Measurements from ENCODE around the gene CCDC40. TPM values are rescaled to one million over a fixed set of nuclear protein-coding genes. Genes with fewer than 3 reads are reported as not detected.

CCDC40 gene
- total RNA-seq, 1 donor from 2014 or later = 29.6 TPM

- no peak for TF ChIP-seq CTCF (conservative IDR thresholded peaks at IDR 0.05)
- Mint-ChIP-seq H3K27me3 (no peaks in the 10 kb centered on the region), H3K4me1 (ENCODE audit: unreplicated experiment) (peaks cover 27% of the 10 kb centered on the region), H3K4me3 (peak overlapping the region; percentile 77), H3K9me3 (no peaks in the 10 kb centered on the region), H3K27ac (peak overlapping the region; percentile 25), H3K36me3 (no peaks in the 10 kb centered on the region)
- DNase-seq (ENCODE audit: extremely low spot score, unreplicated experiment) = no peak
Measured at GRCh38 chr17:80103449-80104085, 67.1 kb downstream of the CCDC40 start.

GRCh38 chr17:80104321-80104955 is 68.0 kb downstream of the CCDC40 start:
- no peaks in the 10 kb centered on the region for H3K36me3 Mint-ChIP-seq
- DNase-seq (ENCODE audit: extremely low spot score, unreplicated experiment) = no peak
- H3K27ac Mint-ChIP-seq = no peak overlapping the region
- H3K4me1 Mint-ChIP-seq (ENCODE audit: unreplicated experiment) = peaks cover 27% of the 10 kb centered on the region
- peak overlapping the region; percentile 58 for H3K4me3 Mint-ChIP-seq
- TF ChIP-seq CTCF (conservative IDR thresholded peaks at IDR 0.05) = no peak
- H3K27me3 Mint-ChIP-seq = no peaks in the 10 kb centered on the region
- no peaks in the 10 kb centered on the region for H3K9me3 Mint-ChIP-seq

- TF ChIP-seq CTCF (conservative IDR thresholded peaks at IDR 0.05) = no peak
- no peaks in the 10 kb centered on the region for H3K27me3 Mint-ChIP-seq
- no peak for DNase-seq (ENCODE audit: extremely low spot score, unreplicated experiment)
- peaks cover 27% of the 10 kb centered on the region for H3K4me1 Mint-ChIP-seq (ENCODE audit: unreplicated experiment)
- H3K27ac Mint-ChIP-seq = no peak overlapping the region
- H3K36me3 Mint-ChIP-seq = no peaks in the 10 kb centered on the region
- H3K9me3 Mint-ChIP-seq = no peaks in the 10 kb centered on the region
- H3K4me3 Mint-ChIP-seq = no peak overlapping the region
Measured at GRCh38 chr17:80104956-80105375, 68.5 kb downstream of the CCDC40 start.

- Mint-ChIP-seq H3K36me3 (no peaks in the 10 kb centered on the region), H3K27me3 (no peaks in the 10 kb centered on the region), H3K27ac (no peak overlapping the region), H3K4me1 (ENCODE audit: unreplicated experiment) (peaks cover 25% of the 10 kb centered on the region), H3K9me3 (no peaks in the 10 kb centered on the region), H3K4me3 (no peak overlapping the region)
- no peak for TF ChIP-seq CTCF (conservative IDR thresholded peaks at IDR 0.05)
- DNase-seq (ENCODE audit: extremely low spot score, unreplicated experiment) = no peak
Measured at GRCh38 chr17:80105762-80106161, 69.3 kb downstream of the CCDC40 start.

- Mint-ChIP-seq H3K9me3 (no peaks in the 10 kb centered on the region), H3K36me3 (no peaks in the 10 kb centered on the region), H3K4me3 (no peak overlapping the region), H3K4me1 (ENCODE audit: unreplicated experiment) (peaks cover 23% of the 10 kb centered on the region), H3K27me3 (no peaks in the 10 kb centered on the region), H3K27ac (no peak overlapping the region)
- TF ChIP-seq CTCF (conservative IDR thresholded peaks at IDR 0.05) = no peak
- DNase-seq (ENCODE audit: extremely low spot score, unreplicated experiment) = no peak
Measured at GRCh38 chr17:80106176-80106575, 69.7 kb downstream of the CCDC40 start.

Data from type B pancreatic cell (in vitro differentiated cells).